Glomerular endothelial cell (primary cell): ENCODE measurements around the gene TCEA3. TPM values are rescaled to one million over a fixed set of nuclear protein-coding genes. Genes with fewer than 3 reads are reported as not detected.

Experiments used
- DNase-seq: peaks from one replicate; pipeline ENCODE4 v3.0.0-alpha.2; 2011; ENCODE audit warnings: low read depth, low spot score; ENCODE audit errors: extremely low read depth
- total RNA-seq: library from RNA; depleted of rRNA; stranded (reverse); fragments of >200 nt; gene quantifications from 2 replicates; pipeline ENCODE4 v1.2.3, GENCODE V29; 2015

Gene TCEA3
- total RNA-seq, 1 donor from 2014 or later: 0.70 TPM

DNA sequence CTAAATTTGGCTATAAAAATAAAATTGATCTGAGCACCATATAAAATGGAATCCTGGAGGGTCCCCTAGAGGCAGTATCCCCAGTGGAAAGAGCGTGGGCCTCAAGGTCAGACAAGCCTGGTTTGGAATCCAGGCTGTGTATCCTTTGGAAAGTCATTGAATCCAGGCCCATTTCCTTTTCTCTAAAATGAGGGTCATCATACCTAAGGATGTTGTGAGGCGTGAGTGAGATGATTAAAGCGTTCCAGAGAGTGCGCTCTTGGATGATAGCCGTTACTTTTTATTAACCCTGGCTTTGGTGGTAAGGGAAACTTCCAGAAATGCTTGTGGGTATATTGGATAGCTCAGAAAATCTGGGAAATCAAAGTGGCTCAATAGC is 54.2 kb downstream of the TCEA3 start:
- DNase-seq: no peak

DNA sequence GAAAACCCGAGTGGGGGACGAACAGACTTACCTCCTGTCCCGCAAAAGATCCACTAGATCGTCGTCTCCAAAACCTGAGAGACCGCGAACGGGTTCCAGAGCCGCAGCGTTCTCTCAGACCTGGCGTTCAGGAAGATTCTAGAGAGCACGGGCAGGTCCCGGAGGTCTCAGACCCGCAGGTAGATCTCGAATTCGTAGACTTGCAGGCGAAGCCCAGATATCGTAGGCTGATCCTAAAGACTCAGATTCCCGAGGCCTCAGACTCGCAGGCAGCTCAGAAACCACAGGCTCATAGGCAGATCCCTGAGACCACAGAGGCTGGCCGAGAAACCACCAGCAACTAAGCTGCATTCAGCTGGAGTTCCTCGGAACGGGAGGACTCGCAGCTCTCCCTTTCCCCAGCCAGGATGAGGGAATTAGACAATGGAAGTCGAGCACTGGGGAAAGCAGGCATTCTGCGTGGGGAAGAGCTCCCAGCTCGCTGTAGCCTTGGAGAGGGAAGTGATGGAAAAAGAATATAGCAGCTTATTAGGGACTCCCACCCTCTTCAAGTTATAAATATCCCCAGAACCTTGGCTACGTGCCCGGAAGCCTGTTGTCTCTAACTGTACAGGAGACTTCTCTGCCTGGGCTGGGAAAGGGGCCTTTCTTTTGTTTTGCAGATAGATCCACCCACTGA is 55.1 kb downstream of the TCEA3 start, which contains the start of gene ZNF436:
Gene ZNF436 (minus strand): TSS at position 502 of the 679 bp plus-strand sequence. CDS start 1,831 bp downstream, outside the sequence.
- no peak for DNase-seq

- DNase-seq: no peak
Measured at GRCh38 chr1:23368562-23369334, 55.8 kb downstream of the TCEA3 start.

DNA sequence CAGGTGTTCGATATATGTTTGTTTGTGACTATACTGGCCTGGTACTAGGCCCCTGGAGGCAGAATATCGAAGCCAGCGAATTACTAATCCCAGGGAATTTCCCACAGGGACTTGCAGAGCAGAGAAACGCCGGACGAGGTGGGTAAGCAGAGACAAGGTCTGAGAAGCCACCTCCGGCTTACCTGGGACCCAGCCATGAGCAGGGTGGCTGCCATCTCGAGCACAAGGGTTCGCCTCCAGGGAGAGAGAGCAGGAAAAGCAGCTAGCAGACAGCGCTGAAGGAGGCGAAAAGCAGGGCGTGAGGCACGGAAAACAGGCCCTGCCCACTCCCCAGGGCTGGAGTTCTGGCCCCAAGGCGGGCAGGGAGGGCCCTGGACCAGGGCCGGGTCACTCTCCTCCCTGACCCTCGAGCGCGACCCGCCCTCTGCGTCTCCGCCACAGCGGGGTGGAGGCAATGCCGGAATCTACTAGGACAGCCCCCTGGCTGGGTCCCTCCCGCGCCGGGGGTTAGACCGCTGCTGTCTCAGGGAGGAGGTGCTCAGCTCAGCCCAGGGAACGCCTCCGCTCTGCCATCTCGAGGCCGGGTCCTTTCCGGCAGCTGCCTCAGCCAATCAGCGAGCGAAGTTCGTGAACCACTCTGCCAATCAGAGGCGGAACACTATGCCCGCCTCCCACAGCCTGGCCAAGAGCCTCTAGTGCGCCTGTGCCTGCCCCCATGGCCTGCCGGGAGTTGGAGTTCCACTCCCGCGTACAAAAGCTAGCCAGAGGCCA is 56.6 kb downstream of the TCEA3 start:
- DNase-seq: peak; percentile 89

- no peak for DNase-seq
Measured at GRCh38 chr1:23367451-23367790, 57.1 kb downstream of the TCEA3 start.

GRCh38 chr1:23366598-23366997 is 58.0 kb downstream of the TCEA3 start:
- DNase-seq: no peak

- no peak for DNase-seq
Measured at GRCh38 chr1:23366146-23366545, 58.4 kb downstream of the TCEA3 start.

GRCh38 chr1:23362218-23362713 is 62.3 kb downstream of the TCEA3 start:
- no peak for DNase-seq

GRCh38 chr1:23358310-23358875 is 66.2 kb downstream of the TCEA3 start:
- no peak for DNase-seq

GRCh38 chr1:23357138-23357908 is 67.2 kb downstream of the TCEA3 start:
- no peak for DNase-seq

- DNase-seq: no peak
Measured at GRCh38 chr1:23356471-23357137, 67.9 kb downstream of the TCEA3 start.

DNA sequence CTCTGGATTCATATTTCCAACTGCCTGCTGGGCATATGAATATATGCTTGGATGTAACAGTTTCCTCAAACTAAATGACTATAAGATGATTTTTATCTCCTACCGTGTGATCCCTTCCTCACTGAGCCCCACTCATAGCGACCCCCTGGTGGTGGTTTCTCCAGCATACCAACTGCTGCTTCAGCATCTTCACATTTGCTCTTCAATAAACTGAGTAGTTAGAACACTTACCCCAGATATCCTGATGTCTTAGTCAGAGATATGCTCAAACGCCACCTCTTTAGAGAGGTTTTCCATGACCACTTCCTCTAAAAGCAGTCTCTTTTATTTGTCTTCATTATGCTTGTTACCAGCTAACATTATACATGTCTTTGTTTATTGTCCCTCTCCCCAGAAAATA is 70.3 kb downstream of the TCEA3 start:
- DNase-seq: no peak

GRCh38 chr1:23352096-23352695 is 72.4 kb downstream of the TCEA3 start:
- no peak for DNase-seq

- DNase-seq: no peak
Measured at GRCh38 chr1:23345920-23346319, 78.6 kb downstream of the TCEA3 start.

GRCh38 chr1:23344987-23345472 is 79.5 kb downstream of the TCEA3 start:
- DNase-seq: no peak

DNA sequence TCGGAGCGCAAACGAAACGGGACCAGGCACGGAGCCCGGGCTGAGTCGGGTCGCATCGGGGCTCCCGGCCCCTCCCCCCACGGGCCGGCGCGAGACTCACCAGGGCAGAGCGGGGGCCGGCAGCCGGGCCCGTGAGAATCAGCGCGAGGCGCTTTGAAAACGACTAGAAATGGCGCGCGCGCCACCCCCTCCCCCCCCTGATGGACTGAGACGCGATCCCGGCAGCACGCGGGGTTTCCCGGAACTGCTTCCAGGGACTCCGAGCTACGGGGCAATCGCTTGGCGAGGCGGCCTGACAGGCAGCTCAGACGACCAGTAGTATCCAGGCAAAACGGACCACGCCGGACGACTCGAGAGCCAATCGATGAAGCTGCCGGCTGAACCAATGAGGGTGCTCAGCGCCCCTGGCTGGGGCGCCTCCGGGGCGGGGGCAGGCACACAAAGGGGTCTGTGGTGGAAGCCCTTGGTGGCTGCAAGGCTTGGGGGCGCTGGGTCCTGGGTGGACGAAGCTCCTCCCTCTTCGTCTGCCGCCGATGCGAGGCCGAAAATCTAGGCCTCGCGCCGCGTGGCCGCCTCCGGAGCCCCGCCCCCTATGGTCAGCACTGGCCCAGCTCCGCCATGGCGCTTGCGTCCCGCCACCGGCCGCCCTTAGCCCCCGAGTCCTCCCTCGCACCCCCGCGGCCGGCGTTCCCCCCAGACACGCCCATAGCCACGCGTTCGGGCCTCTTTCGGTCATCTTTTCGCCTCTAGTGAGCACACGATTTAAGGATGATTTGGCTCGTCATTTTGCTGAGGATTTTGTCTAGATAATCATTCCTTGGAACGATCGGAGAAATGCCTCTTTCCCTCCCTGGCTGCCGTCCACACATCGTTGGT is 80.2 kb downstream of the TCEA3 start, which contains the start of gene HNRNPR:
Gene HNRNPR (minus strand): TSS at position 174 of the 876 bp plus-strand sequence. CDS start 3,276 bp downstream, outside the sequence.
- peak; percentile 98 for DNase-seq

- no peak for DNase-seq
Measured at GRCh38 chr1:23343221-23344110, 81.1 kb downstream of the TCEA3 start.
